HG03097 (cell line): Measurements from ENCODE around the gene CACNB1.
A peak's percentile ranks its signal among the peaks of the same experiment; 100 is the strongest.

ENCODE experiments used
- ATAC-seq: cut with Tn5 transposase; IDR thresholded peaks from one replicate; pipeline ENCODE4 v1.9.1; 2021; ENCODE audit not compliant: unreplicated experiment, low FRiP score

The CACNB1 gene

DNA sequence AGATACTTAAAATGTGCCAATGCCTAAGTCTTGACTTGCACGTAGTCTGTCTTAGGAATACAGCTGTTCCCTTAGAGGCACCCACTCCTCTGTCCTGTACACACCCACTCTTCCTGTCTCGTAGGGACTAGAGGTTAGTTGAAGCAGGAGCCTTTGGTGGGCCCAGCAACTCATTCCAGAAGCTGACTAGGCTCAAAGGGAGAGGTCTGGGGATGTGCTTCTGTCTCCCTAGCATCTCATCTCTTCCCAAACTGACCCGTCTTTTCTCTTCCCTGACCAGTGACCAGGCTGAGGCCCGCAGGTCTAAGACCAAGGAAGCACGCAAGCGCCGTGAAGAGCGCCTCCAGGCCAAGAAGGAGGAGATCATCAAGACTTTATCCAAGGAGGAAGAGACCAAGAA, 6.8 kb upstream of the CACNB1 start:
- no peak for ATAC-seq

- no peak for ATAC-seq
Measured at GRCh38 chr17:39200957-39201510, 3.6 kb upstream of the CACNB1 start.

DNA sequence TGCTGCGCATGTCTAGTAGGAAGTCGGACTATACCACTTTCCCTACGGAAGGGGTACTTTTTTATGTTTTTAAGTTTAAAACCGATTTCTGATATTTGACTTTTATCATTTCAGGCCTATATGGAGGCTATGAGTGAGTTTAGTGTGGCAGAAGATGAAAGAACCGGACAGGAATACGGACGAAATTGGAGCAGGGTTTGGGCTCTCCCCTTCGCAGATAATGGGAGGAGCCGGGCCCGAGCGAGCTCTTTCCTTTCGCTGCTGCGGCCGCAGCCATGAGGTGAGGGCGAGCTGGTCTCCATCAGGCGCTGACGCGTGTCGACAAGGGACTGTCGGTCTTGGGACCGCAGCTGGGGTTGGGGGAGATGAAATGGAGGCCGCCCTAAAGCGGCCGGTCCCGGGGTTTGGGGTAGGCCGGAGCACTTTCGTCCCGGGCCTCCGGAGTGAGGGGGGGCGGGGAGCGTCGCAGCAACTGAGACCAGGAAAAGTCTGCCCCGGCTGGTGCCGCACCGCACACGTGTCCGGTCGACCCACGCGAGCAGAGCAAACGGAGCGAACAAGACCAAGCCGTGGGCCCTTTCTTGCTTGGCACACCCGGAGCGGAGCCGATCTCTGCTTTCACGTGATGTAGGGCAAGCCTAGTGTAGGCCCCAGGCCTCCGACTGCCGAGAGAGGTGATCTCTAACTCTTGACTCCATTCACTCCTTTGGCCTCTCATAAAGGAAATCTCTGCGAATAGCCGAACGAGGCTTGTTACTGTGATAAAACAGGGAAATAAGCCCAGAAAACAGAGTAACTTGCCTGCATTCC, 2.8 kb upstream of the CACNB1 start, which contains the start of gene RPL19:
RPL19 (plus strand) TSS at position 214 of the 810 bp plus-strand sequence; CDS start at position 276, 62 bp downstream.
- ATAC-seq: peak; percentile 52

GRCh38 chr17:39199820-39200069, 2.3 kb upstream of the CACNB1 start:
- peak; percentile 47 for ATAC-seq

- ATAC-seq: no peak
Measured at GRCh38 chr17:39198186-39198566, 707 bp upstream of the CACNB1 start.

- ATAC-seq: no peak
Measured at GRCh38 chr17:39196808-39197291, 619 bp downstream of the CACNB1 start.

DNA sequence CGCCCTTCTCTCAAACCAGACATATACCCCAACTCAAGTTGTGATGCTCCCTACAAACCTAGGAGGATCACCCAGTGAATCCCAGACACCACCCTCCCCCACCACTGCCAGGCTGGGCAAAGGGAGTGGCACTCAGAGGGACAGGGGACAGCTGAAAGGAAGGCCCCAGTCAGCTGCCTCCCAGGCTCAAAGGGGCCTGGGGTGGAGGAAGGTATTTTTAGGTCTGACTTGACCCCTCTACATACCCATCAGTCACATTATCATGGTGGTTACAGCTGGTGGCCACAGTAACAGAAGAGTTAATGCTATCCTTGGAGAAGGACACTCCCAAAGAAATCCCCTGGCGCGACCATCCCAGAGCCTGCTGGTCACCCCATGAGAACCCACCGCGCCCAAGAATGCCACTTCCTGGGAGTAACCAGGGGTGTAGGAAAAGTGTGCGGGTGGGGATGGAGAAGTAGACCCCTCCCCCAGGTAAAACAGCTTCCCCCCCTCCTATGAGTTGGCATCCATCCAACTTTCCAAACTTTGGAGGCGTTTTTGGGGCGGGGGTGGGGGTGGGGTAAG, 1.1 kb downstream of the CACNB1 start:
- ATAC-seq: no peak

GRCh38 chr17:39195568-39196160, 1.8 kb downstream of the CACNB1 start:
- no peak for ATAC-seq

DNA sequence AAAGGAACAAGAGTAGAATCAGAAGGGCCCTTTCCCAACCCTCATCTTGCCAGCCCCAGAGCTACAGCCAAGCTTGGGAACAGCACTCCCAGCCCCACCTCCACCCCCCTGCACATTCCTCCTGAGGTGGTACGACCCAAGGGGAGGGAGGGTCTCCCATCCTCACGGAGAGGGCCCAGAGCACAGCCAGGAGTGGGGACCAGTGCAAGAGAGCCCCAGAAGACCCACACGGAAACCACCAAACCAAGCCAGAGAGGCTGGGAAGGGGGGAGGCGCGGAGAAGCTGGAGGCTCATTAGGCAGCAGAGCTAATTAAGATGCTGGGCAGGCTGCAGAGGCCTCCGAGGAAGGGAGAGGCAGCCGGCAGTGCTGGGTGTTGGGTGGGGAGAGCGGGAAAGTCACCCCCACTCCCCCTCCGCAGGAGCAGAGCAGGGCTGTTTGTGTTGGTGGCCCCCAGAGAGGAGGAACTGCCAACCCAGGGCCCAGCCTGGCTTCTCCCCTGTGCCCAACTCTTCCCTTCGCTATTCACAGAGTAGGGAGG, 2.4 kb downstream of the CACNB1 start:
- ATAC-seq: no peak

- ATAC-seq: no peak
Measured at GRCh38 chr17:39194089-39194984, 3.1 kb downstream of the CACNB1 start.

DNA sequence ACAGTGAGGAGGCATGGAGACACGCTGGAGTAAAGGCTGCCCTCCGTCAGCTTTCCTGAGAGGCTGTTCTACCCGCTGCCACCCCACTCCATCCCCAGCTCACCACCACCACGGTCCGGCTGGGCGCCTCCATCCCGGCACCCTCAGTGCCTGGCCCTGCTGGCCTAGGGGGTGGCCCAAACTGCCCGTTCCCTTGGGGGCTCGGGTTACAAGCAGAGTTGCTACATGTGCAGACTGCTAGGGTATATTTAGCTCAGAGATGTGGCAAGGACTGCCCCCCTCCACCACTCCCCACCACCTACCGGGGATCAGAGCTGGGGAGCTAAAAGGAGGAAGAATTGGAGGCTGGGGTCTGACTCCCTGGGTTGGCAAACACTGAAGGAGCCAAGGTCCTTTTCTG, 4.1 kb downstream of the CACNB1 start:
- ATAC-seq: no peak

- ATAC-seq: no peak
Measured at GRCh38 chr17:39192901-39193300, 4.6 kb downstream of the CACNB1 start.

DNA sequence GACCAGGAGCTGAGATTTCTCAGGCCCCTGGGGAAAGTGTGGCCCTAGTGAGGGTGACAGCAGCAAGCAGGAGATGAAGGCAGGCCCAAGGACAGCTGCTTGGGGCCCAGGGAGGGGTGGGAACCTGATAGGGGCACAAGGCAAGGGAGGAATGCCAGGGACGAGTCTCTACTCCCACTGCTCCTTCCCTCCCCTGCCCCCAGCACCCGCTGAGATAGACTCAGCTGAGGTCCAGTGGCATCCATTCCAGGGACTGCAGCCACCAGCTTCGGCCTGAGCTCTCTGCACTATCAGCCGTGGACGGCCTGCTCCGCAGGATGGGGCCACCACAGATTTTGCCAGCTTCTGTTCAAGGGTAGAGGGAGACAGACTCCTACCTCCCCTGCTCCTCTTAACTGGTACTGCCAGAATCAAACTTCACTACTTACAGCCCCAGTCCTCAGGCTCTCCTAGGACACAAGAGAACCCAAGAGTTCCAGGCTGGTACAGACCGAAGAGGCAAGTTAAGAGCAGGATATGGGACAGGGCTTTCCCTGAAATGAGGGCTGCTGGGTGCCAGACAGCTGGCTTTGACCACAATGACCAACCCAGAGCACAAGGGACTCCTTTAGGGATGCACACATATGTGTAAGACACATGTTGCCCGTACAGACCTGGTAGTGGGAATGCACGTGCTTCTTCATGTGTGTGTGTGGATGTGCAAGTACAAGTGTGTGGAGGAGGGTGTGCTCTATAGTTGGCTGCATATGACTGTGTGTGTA, 5.5 kb downstream of the CACNB1 start:
- no peak for ATAC-seq

- no peak for ATAC-seq
Measured at GRCh38 chr17:39187152-39187830, 10.2 kb downstream of the CACNB1 start.

GRCh38 chr17:39186481-39187002, 10.9 kb downstream of the CACNB1 start:
- no peak for ATAC-seq

DNA sequence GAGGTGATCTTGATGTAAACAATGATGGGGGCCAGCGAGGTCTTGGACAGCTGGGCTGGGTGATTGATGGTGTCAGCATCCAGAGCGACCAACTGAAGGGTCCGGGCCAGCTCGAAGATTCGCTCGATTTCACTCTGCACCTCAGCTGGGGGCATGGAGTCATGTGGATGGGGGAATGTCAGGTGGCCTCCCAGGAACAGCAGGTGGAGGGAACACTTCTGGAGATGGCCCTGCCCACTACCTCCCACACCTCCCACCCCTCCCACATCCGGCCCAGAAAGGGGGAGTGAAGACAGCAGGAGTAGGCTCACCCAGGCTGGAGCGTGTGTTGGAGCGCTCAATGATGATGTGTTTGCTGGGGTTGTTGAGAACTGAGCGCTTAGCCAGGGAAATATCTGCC, 13.7 kb downstream of the CACNB1 start:
- no peak for ATAC-seq

- ATAC-seq: no peak
Measured at GRCh38 chr17:39183045-39183444, 14.4 kb downstream of the CACNB1 start.

- ATAC-seq: no peak
Measured at GRCh38 chr17:39181303-39181702, 16.2 kb downstream of the CACNB1 start.

GRCh38 chr17:39178536-39178935, 18.9 kb downstream of the CACNB1 start:
- ATAC-seq: no peak
